Measurements from ENCODE around the gene EVC2.
"Not testable (repeated sequence)": the region's sequence is repeated elsewhere in the genome, so short reads cannot be mapped to it uniquely, and the experiment has no call there.

The EVC2 gene

GRCh38 chr4:5609306-5610007, 98.9 kb downstream of the EVC2 start:
- no peaks in the 10 kb centered on the region for H3K27me3 ChIP-seq (ENCODE audit: low read depth, low read length)
- H3K27ac ChIP-seq (ENCODE audit: low read length), result no peak overlapping the region
- TF ChIP-seq CTCF (IDR thresholded peaks at IDR 0.05; ENCODE audit: low read depth, low read length), result no peak
- no peak for TF ChIP-seq EZH2phosphoT487 (IDR thresholded peaks at IDR 0.05; ENCODE audit: low read depth)
- H3K79me2 ChIP-seq (ENCODE audit: low read length), result no peaks in the 10 kb centered on the region
- peaks cover 3% of the 10 kb centered on the region for H3K36me3 ChIP-seq (replicated peaks; ENCODE audit: low read depth, low read length)
- no peak overlapping the region for H3K4me2 ChIP-seq (ENCODE audit: low read length)
- no peak overlapping the region for H3K4me3 ChIP-seq (ENCODE audit: low read length)
- no peaks in the 10 kb centered on the region for H4K20me1 ChIP-seq (ENCODE audit: insufficient read depth, low read length)
- no peak overlapping the region for H2AFZ ChIP-seq (ENCODE audit: low read depth, low read length)
- H3K4me1 ChIP-seq (ENCODE audit: low read length), result no peaks in the 10 kb centered on the region
- H3K9me3 ChIP-seq (ENCODE audit: insufficient read depth, low read length), result no peaks in the 10 kb centered on the region
- no peak overlapping the region for H3K9ac ChIP-seq (ENCODE audit: low read length)

DNA sequence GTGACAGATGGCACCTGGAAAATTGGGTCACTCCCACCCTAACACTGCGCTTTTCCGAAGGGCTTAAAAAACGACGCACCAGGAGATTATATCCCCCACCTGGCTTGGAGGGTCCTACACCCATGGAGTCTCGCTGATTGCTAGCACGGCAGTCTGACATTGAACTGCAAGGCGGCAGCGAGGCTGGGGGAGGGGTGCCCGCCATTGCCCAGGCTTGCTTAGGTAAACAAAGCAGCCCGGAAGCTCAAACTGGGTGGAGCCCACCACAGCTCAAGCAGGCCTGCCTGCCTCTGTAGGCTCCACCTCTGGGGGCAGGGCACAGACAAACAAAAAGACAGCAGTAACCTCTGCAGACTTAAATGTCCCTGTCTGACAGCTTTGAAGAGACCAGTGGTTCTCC, 114.5 kb downstream of the EVC2 start:
- H3K4me3 ChIP-seq (ENCODE audit: low read length); H3K9me3 ChIP-seq (ENCODE audit: insufficient read depth, low read length); H3K9ac ChIP-seq (ENCODE audit: low read length): not testable (repeated sequence)

DNA sequence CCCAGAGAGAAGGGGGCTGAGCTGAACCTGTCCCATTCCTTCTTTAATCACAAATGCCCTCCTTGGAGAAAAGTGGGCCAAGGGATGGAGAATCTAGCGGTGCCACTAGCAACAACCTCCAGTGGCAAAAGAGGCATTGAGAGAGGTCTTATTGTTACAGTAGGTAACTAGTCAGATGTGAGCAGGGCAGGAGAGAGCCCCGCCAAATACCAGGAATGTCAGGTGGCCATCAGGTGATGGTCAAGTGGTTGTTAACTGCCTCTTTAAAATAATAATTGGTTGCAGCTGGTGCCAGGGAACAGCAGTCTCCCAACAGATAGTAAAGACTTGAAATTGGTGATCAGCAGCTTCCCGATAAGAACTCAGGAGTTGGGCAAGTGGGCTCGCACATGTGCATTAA, 116.1 kb downstream of the EVC2 start:
- Histone ChIP-seq H3K4me2 (ENCODE audit: low read length) (no peak overlapping the region), H3K27me3 (ENCODE audit: low read depth, low read length) (no peaks in the 10 kb centered on the region), H4K20me1 (ENCODE audit: insufficient read depth, low read length) (no peaks in the 10 kb centered on the region), H3K9ac (ENCODE audit: low read length) (no peak overlapping the region), H3K36me3 (replicated peaks; ENCODE audit: low read depth, low read length) (peaks cover 34% of the 10 kb centered on the region), H3K9me3 (ENCODE audit: insufficient read depth, low read length) (peaks cover 9% of the 10 kb centered on the region), H3K4me3 (ENCODE audit: low read length) (no peak overlapping the region), H3K4me1 (ENCODE audit: low read length) (peaks cover 8% of the 10 kb centered on the region; the same call in 1 of the 2 replicates), H3K79me2 (ENCODE audit: low read length) (no peaks in the 10 kb centered on the region), H3K27ac (ENCODE audit: low read length) (no peak overlapping the region), H2AFZ (ENCODE audit: low read depth, low read length) (no peak overlapping the region)
- TF ChIP-seq CTCF (IDR thresholded peaks at IDR 0.05; ENCODE audit: low read depth, low read length) (no peak), EZH2phosphoT487 (IDR thresholded peaks at IDR 0.05; ENCODE audit: low read depth) (no peak)

More for the DNA sequence above, 114.5 kb downstream of the EVC2 start:
- H3K27ac ChIP-seq (ENCODE audit: low read length); H2AFZ ChIP-seq (ENCODE audit: low read depth, low read length); H3K4me2 ChIP-seq (ENCODE audit: low read length); H4K20me1 ChIP-seq (ENCODE audit: insufficient read depth, low read length); H3K79me2 ChIP-seq (ENCODE audit: low read length); H3K4me1 ChIP-seq (ENCODE audit: low read length); H3K27me3 ChIP-seq (ENCODE audit: low read depth, low read length): not testable (repeated sequence)
- peaks cover 23% of the 10 kb centered on the region for H3K36me3 ChIP-seq (replicated peaks; ENCODE audit: low read depth, low read length)

DNA sequence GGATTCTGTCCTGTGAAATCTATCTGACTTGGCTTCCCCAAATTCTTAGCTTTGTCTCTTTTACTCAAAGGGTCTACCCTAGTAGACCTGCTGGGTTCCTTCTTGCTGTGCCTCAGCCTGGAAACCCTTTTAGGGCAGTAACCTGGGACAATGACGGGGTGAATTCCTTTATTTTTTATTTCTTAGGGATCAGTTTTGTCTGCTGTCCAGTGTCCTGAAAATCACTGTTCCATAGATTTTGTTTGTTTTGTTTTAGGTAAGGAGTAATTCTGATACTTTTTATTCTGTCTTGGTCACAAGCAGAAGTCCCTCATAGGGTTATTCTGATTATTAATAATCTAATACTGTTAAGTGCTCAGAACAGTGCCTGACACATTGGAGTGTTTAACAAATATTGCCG, 118.9 kb downstream of the EVC2 start:
- peaks cover 40% of the 10 kb centered on the region for H3K36me3 ChIP-seq (replicated peaks; ENCODE audit: low read depth, low read length)
- peaks cover 12% of the 10 kb centered on the region for H3K9me3 ChIP-seq (ENCODE audit: insufficient read depth, low read length)
- no peak overlapping the region for H3K27ac ChIP-seq (ENCODE audit: low read length)
- no peak overlapping the region for H3K9ac ChIP-seq (ENCODE audit: low read length)
- no peaks in the 10 kb centered on the region for H4K20me1 ChIP-seq (ENCODE audit: insufficient read depth, low read length)
- no peak overlapping the region for H2AFZ ChIP-seq (ENCODE audit: low read depth, low read length)
- H3K4me1 ChIP-seq (ENCODE audit: low read length), result peaks cover 9% of the 10 kb centered on the region; the same call in 1 of the 2 replicates
- no peak for TF ChIP-seq CTCF (IDR thresholded peaks at IDR 0.05; ENCODE audit: low read depth, low read length)
- TF ChIP-seq EZH2phosphoT487 (IDR thresholded peaks at IDR 0.05; ENCODE audit: low read depth), result no peak
- H3K4me3 ChIP-seq (ENCODE audit: low read length), result no peak overlapping the region
- no peaks in the 10 kb centered on the region for H3K27me3 ChIP-seq (ENCODE audit: low read depth, low read length)
- no peak overlapping the region for H3K4me2 ChIP-seq (ENCODE audit: low read length)
- no peaks in the 10 kb centered on the region for H3K79me2 ChIP-seq (ENCODE audit: low read length)

Data from OCI-LY3 (cell line).